IPS-11a (cell line): ENCODE measurements around the gene IL18R1.

Source experiments
- H3K4me3 ChIP-seq: one replicate; pipeline ENCODE4 v1.5.1; 2013; ENCODE audit warnings: low read depth, low read length, control low read depth

Gene IL18R1

GRCh38 chr2:102386867-102387541, 31.4 kb downstream of the IL18R1 start:
- H3K4me3 ChIP-seq = no peak overlapping the region

GRCh38 chr2:102387763-102388546, 32.4 kb downstream of the IL18R1 start:
- H3K4me3 ChIP-seq = no peak overlapping the region

- no peak overlapping the region for H3K4me3 ChIP-seq
Measured at GRCh38 chr2:102391565-102391964, 36.0 kb downstream of the IL18R1 start.

- no peak overlapping the region for H3K4me3 ChIP-seq
Measured at GRCh38 chr2:102392096-102392495, 36.5 kb downstream of the IL18R1 start.

- H3K4me3 ChIP-seq = no peak overlapping the region
Measured at GRCh38 chr2:102392942-102393341, 37.3 kb downstream of the IL18R1 start.

- H3K4me3 ChIP-seq = no peak overlapping the region
Measured at GRCh38 chr2:102396012-102396411, 40.4 kb downstream of the IL18R1 start.

- no peak overlapping the region for H3K4me3 ChIP-seq
Measured at GRCh38 chr2:102397209-102397608, 41.6 kb downstream of the IL18R1 start.

GRCh38 chr2:102399499-102400141, 44.0 kb downstream of the IL18R1 start:
- H3K4me3 ChIP-seq = no peak overlapping the region

GRCh38 chr2:102401456-102401855, 45.9 kb downstream of the IL18R1 start:
- H3K4me3 ChIP-seq = no peak overlapping the region

- H3K4me3 ChIP-seq = no peak overlapping the region
Measured at GRCh38 chr2:102401865-102402264, 46.3 kb downstream of the IL18R1 start.

- H3K4me3 ChIP-seq = no peak overlapping the region
Measured at GRCh38 chr2:102410952-102411351, 55.4 kb downstream of the IL18R1 start.

- H3K4me3 ChIP-seq = no peak overlapping the region
Measured at GRCh38 chr2:102412199-102412598, 56.6 kb downstream of the IL18R1 start.

- no peak overlapping the region for H3K4me3 ChIP-seq
Measured at GRCh38 chr2:102417946-102418345, 62.4 kb downstream of the IL18R1 start.

- no peak overlapping the region for H3K4me3 ChIP-seq
Measured at GRCh38 chr2:102418421-102418961, 62.9 kb downstream of the IL18R1 start.

GRCh38 chr2:102420290-102420689, 64.7 kb downstream of the IL18R1 start:
- H3K4me3 ChIP-seq = no peak overlapping the region

GRCh38 chr2:102421890-102422759, 66.5 kb downstream of the IL18R1 start:
- H3K4me3 ChIP-seq = no peak overlapping the region

GRCh38 chr2:102422910-102423309, 67.3 kb downstream of the IL18R1 start, which contains the start of gene IL18RAP:
IL18RAP (plus strand) TSS chr2:102423160; CDS start chr2:102423278, 118 bp downstream.
- H3K4me3 ChIP-seq = no peak within 1 kb of the TSS

GRCh38 chr2:102423368-102423767, 67.8 kb downstream of the IL18R1 start:
- H3K4me3 ChIP-seq = no peak overlapping the region

GRCh38 chr2:102424754-102425153, 69.2 kb downstream of the IL18R1 start:
- H3K4me3 ChIP-seq = no peak overlapping the region

- no peak overlapping the region for H3K4me3 ChIP-seq
Measured at GRCh38 chr2:102425441-102426132, 70.0 kb downstream of the IL18R1 start.
